ENCODE measurements around the gene NTHL1. TPM values are rescaled to one million over a fixed set of nuclear protein-coding genes. Genes with fewer than 3 reads are reported as not detected.

The NTHL1 gene
- total and polyA plus RNA-seq, 2 of the 13 experiments (the other 11 are each of a cell fraction or from before 2014, with no cell fraction given): 47.5 to 64.9 TPM

- TF ChIP-seq THRA (CRISPR knock-in tag; IDR thresholded peaks at IDR 0.05; ENCODE audit: borderline replicate concordance) (0 out of 2 replicates have a peak, but pooled peaks have one; percentile 26), BCL6 (CRISPR knock-in tag; IDR thresholded peaks at IDR 0.05) (peak; percentile 37; the same call in 1 of the 2 replicates), ZNF20 (CRISPR knock-in tag; IDR thresholded peaks at IDR 0.05) (no peak), ZBTB4 (CRISPR knock-in tag; IDR thresholded peaks at IDR 0.05; ENCODE audit: borderline replicate concordance) (no peak), GABPB1 (CRISPR knock-in tag; IDR thresholded peaks at IDR 0.05) (peak; percentile 36; the same call in 1 of the 2 replicates), ZNF18 (CRISPR knock-in tag; IDR thresholded peaks at IDR 0.05; ENCODE audit: insufficient replicate concordance) (no peak), ZNF687 (CRISPR knock-in tag; IDR thresholded peaks at IDR 0.05) (peak; percentile 46), YEATS2 (CRISPR knock-in tag; IDR thresholded peaks at IDR 0.05; ENCODE audit: borderline replicate concordance) (no peak), ERF (CRISPR knock-in tag; IDR thresholded peaks at IDR 0.05) (no peak), ZNF280B (CRISPR knock-in tag; IDR thresholded peaks at IDR 0.05; ENCODE audit: borderline replicate concordance) (no peak), XRCC5 (optimal IDR thresholded peaks at IDR 0.05; ENCODE audit: low read length) (peak; percentile 23), SIN3A (IDR thresholded peaks at IDR 0.05; ENCODE audit: borderline replicate concordance, low read depth, low read length) (no peak; the same call in 1 of the 2 replicates), ZNF574 (CRISPR knock-in tag; IDR thresholded peaks at IDR 0.05) (peak; percentile 51; the same call in 1 of the 2 replicates)
Observed at GRCh38 chr16:2016407-2016922, 31.2 kb downstream of the NTHL1 start (continued).
